SJSA1 (cell line): ENCODE measurements around the gene OLFM4. TPM values are rescaled to one million over a fixed set of nuclear protein-coding genes. Genes with fewer than 3 reads are reported as not detected.

ENCODE experiments used
- DNase-seq, 2 experiments: peaks; one replicate each; pipeline ENCODE4 v3.0.0-alpha.2; 2015 to 2020; ENCODE audit warnings: low spot score in 2 of 2, low read depth in 1 of 2
- H3K27ac ChIP-seq: fragments of 250-450 bp; sonication (Bioruptor Pico); 2 replicates; pipeline ENCODE4 v1.5.1; 2020; ENCODE audit warnings: mild to moderate bottlenecking, moderate library complexity
- H3K27me3 ChIP-seq: fragments of 250-450 bp; sonication (Bioruptor Pico); replicated peaks from 2 replicates; pipeline ENCODE4 v1.5.1; 2020; ENCODE audit warnings: mild to moderate bottlenecking, moderate library complexity
- H3K36me3 ChIP-seq: fragments of 250-450 bp; sonication (Bioruptor Pico); 2 replicates; pipeline ENCODE4 v1.5.1; 2020; ENCODE audit warnings: mild to moderate bottlenecking
- H3K4me1 ChIP-seq: fragments of 250-450 bp; sonication (Bioruptor Pico); replicated peaks from 2 replicates; pipeline ENCODE4 v1.6.1; 2021; ENCODE audit warnings: mild to moderate bottlenecking
- H3K4me3 ChIP-seq: fragments of 250-450 bp; sonication (Bioruptor Pico); 2 replicates; pipeline ENCODE4 v1.5.1; 2020; ENCODE audit warnings: mild to moderate bottlenecking
- H3K9me3 ChIP-seq: fragments of 250-450 bp; sonication (Bioruptor Pico); replicated peaks from 2 replicates; pipeline ENCODE4 v1.5.1; 2020; ENCODE audit warnings: mild to moderate bottlenecking
- total RNA-seq: library from RNA; depleted of rRNA; stranded (reverse); fragments of >200 nt; shearing (Covaris generic); gene quantifications from 2 replicates; pipeline ENCODE4 v1.2.3, GENCODE V29; 2014

OLFM4 gene
- total RNA-seq, 1 experiment from 2014 or later: not detected

- no peak overlapping the region for H3K4me3 ChIP-seq
- H3K27me3 ChIP-seq: no peaks in the 10 kb centered on the region
- no peaks in the 10 kb centered on the region for H3K4me1 ChIP-seq
- H3K36me3 ChIP-seq: no peaks in the 10 kb centered on the region
- DNase-seq: no peak
- no peaks in the 10 kb centered on the region for H3K9me3 ChIP-seq
- no peak overlapping the region for H3K27ac ChIP-seq
These were observed 7.8 kb upstream of the OLFM4 start for GRCh38 chr13:53020764-53021335.

- H3K27ac ChIP-seq: no peak overlapping the region
- H3K9me3 ChIP-seq: no peaks in the 10 kb centered on the region
- H3K4me1 ChIP-seq: no peaks in the 10 kb centered on the region
- DNase-seq: no peak
- no peaks in the 10 kb centered on the region for H3K36me3 ChIP-seq
- H3K4me3 ChIP-seq: no peak overlapping the region
- no peaks in the 10 kb centered on the region for H3K27me3 ChIP-seq
These were observed 5.4 kb upstream of the OLFM4 start for GRCh38 chr13:53023246-53023645.

GRCh38 chr13:53028063-53028462, 550 bp upstream of the OLFM4 start:
- Histone ChIP-seq H3K36me3 (no peaks in the 10 kb centered on the region), H3K4me1 (no peaks in the 10 kb centered on the region), H3K27me3 (no peaks in the 10 kb centered on the region), H3K9me3 (no peaks in the 10 kb centered on the region), H3K27ac (no peak overlapping the region), H3K4me3 (no peak overlapping the region)
- DNase-seq: no peak

- H3K4me1 ChIP-seq: no peaks in the 10 kb centered on the region
- no peak for DNase-seq
- no peaks in the 10 kb centered on the region for H3K27me3 ChIP-seq
- H3K36me3 ChIP-seq: no peaks in the 10 kb centered on the region
- H3K9me3 ChIP-seq: no peaks in the 10 kb centered on the region
- H3K4me3 ChIP-seq: no peak overlapping the region
- H3K27ac ChIP-seq: no peak overlapping the region
These were observed 4.2 kb downstream of the OLFM4 start for GRCh38 chr13:53032849-53033248.

GRCh38 chr13:53038993-53039392, 10.4 kb downstream of the OLFM4 start:
- Histone ChIP-seq H3K9me3 (no peaks in the 10 kb centered on the region), H3K27me3 (no peaks in the 10 kb centered on the region), H3K27ac (no peak overlapping the region), H3K4me1 (no peaks in the 10 kb centered on the region), H3K4me3 (no peak overlapping the region), H3K36me3 (no peaks in the 10 kb centered on the region)
- no peak for DNase-seq

- no peak for DNase-seq
- H3K9me3 ChIP-seq: no peaks in the 10 kb centered on the region
- H3K27me3 ChIP-seq: no peaks in the 10 kb centered on the region
- H3K4me1 ChIP-seq: no peaks in the 10 kb centered on the region
- H3K36me3 ChIP-seq: no peaks in the 10 kb centered on the region
- H3K27ac ChIP-seq: no peak overlapping the region
- H3K4me3 ChIP-seq: no peak overlapping the region
These were observed 13.4 kb downstream of the OLFM4 start for GRCh38 chr13:53041968-53042516.

GRCh38 chr13:53042877-53043276, 14.3 kb downstream of the OLFM4 start:
- H3K27me3 ChIP-seq: no peaks in the 10 kb centered on the region
- H3K9me3 ChIP-seq: no peaks in the 10 kb centered on the region
- no peaks in the 10 kb centered on the region for H3K4me1 ChIP-seq
- H3K36me3 ChIP-seq: no peaks in the 10 kb centered on the region
- no peak overlapping the region for H3K4me3 ChIP-seq
- no peak for DNase-seq
- no peak overlapping the region for H3K27ac ChIP-seq

GRCh38 chr13:53043398-53043797, 14.8 kb downstream of the OLFM4 start:
- H3K4me3 ChIP-seq: no peak overlapping the region
- H3K4me1 ChIP-seq: no peaks in the 10 kb centered on the region
- no peaks in the 10 kb centered on the region for H3K27me3 ChIP-seq
- DNase-seq: no peak
- no peak overlapping the region for H3K27ac ChIP-seq
- no peaks in the 10 kb centered on the region for H3K36me3 ChIP-seq
- H3K9me3 ChIP-seq: no peaks in the 10 kb centered on the region

GRCh38 chr13:53045189-53045588, 16.6 kb downstream of the OLFM4 start:
- Histone ChIP-seq H3K27ac (no peak overlapping the region), H3K9me3 (no peaks in the 10 kb centered on the region), H3K4me1 (no peaks in the 10 kb centered on the region), H3K36me3 (no peaks in the 10 kb centered on the region), H3K27me3 (no peaks in the 10 kb centered on the region), H3K4me3 (no peak overlapping the region)
- no peak for DNase-seq

- no peak overlapping the region for H3K27ac ChIP-seq
- DNase-seq: no peak
- H3K27me3 ChIP-seq: no peaks in the 10 kb centered on the region
- H3K4me1 ChIP-seq: no peaks in the 10 kb centered on the region
- no peaks in the 10 kb centered on the region for H3K9me3 ChIP-seq
- no peaks in the 10 kb centered on the region for H3K36me3 ChIP-seq
- H3K4me3 ChIP-seq: no peak overlapping the region
These were observed 20.3 kb downstream of the OLFM4 start for GRCh38 chr13:53048880-53049279.

- H3K27ac ChIP-seq: no peak overlapping the region
- H3K4me1 ChIP-seq: no peaks in the 10 kb centered on the region
- H3K9me3 ChIP-seq: no peaks in the 10 kb centered on the region
- H3K4me3 ChIP-seq: no peak overlapping the region
- no peaks in the 10 kb centered on the region for H3K27me3 ChIP-seq
- DNase-seq: no peak
- no peaks in the 10 kb centered on the region for H3K36me3 ChIP-seq
These were observed 21.5 kb downstream of the OLFM4 start for GRCh38 chr13:53050151-53050550.

GRCh38 chr13:53052675-53053074, 24.1 kb downstream of the OLFM4 start:
- no peak overlapping the region for H3K4me3 ChIP-seq
- DNase-seq: no peak
- H3K9me3 ChIP-seq: no peaks in the 10 kb centered on the region
- no peaks in the 10 kb centered on the region for H3K36me3 ChIP-seq
- no peak overlapping the region for H3K27ac ChIP-seq
- no peaks in the 10 kb centered on the region for H3K4me1 ChIP-seq
- no peaks in the 10 kb centered on the region for H3K27me3 ChIP-seq

GRCh38 chr13:53054569-53054968, 26.0 kb downstream of the OLFM4 start:
- DNase-seq: no peak
- no peak overlapping the region for H3K4me3 ChIP-seq
- no peak overlapping the region for H3K27ac ChIP-seq
- no peaks in the 10 kb centered on the region for H3K4me1 ChIP-seq
- H3K9me3 ChIP-seq: no peaks in the 10 kb centered on the region
- no peaks in the 10 kb centered on the region for H3K27me3 ChIP-seq
- H3K36me3 ChIP-seq: no peaks in the 10 kb centered on the region

- no peak for DNase-seq
- Histone ChIP-seq H3K4me1 (no peaks in the 10 kb centered on the region), H3K4me3 (no peak overlapping the region), H3K27ac (no peak overlapping the region), H3K27me3 (no peaks in the 10 kb centered on the region), H3K36me3 (no peaks in the 10 kb centered on the region), H3K9me3 (no peaks in the 10 kb centered on the region)
These were observed 29.6 kb downstream of the OLFM4 start for GRCh38 chr13:53058065-53058679.
